Activated naive CD8-positive, alpha-beta T cell (primary cell): ENCODE results near the gene TNFRSF4.
"Not testable (repeated sequence)": the region's sequence is repeated elsewhere in the genome, so short reads cannot be mapped to it uniquely, and the experiment has no call there.

Experiments used
- H3K27ac Mint-ChIP-seq: one replicate; pipeline ENCODE4 v1.8.0; 2021; ENCODE audit warnings: mixed read lengths
- H3K27me3 Mint-ChIP-seq: one replicate; pipeline ENCODE4 v1.8.0; 2021; ENCODE audit warnings: mixed read lengths
- H3K36me3 Mint-ChIP-seq: one replicate; pipeline ENCODE4 v1.8.0; 2021; ENCODE audit warnings: mixed read lengths
- H3K4me1 Mint-ChIP-seq: one replicate; pipeline ENCODE4 v1.8.0; 2021; ENCODE audit warnings: low read depth, mixed read lengths
- H3K4me3 Mint-ChIP-seq: one replicate; pipeline ENCODE4 v1.8.0; 2021; ENCODE audit warnings: mild to moderate bottlenecking, mixed read lengths
- H3K9me3 Mint-ChIP-seq: one replicate; pipeline ENCODE4 v1.8.0; 2021; ENCODE audit warnings: low read depth, mixed read lengths

Gene TNFRSF4

DNA sequence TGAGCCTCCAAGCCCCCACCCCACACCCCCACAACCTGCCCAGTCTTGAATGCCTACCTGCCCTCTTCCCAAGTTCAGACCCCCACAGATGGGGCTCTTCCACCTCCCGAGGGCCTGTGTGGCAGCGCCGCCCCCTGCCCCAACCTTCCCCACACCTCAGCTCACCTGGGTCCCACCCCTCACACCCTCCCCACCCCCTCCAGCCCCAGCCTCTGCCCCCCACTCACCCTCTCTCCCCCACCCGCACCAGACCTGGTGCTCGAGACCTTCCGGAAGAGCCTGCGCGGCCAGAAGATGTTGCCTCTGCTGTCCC is 16.8 kb downstream of the TNFRSF4 start:
- Mint-ChIP-seq H3K4me3 (no peak overlapping the region), H3K27ac (no peak overlapping the region), H3K9me3 (peaks cover 10% of the 10 kb centered on the region), H3K27me3 (no peaks in the 10 kb centered on the region), H3K36me3 (peaks cover 5% of the 10 kb centered on the region), H3K4me1 (peaks cover 4% of the 10 kb centered on the region)

- H3K36me3 Mint-ChIP-seq = peaks cover 5% of the 10 kb centered on the region
- H3K27me3 Mint-ChIP-seq = no peaks in the 10 kb centered on the region
- H3K4me1 Mint-ChIP-seq = peaks cover 4% of the 10 kb centered on the region
- H3K9me3 Mint-ChIP-seq = peaks cover 14% of the 10 kb centered on the region
- H3K27ac Mint-ChIP-seq = no peak overlapping the region
- H3K4me3 Mint-ChIP-seq = no peak overlapping the region
Measured at GRCh38 chr1:1196431-1197187, 17.3 kb downstream of the TNFRSF4 start.

GRCh38 chr1:1195726-1196125 is 18.2 kb downstream of the TNFRSF4 start:
- H3K27ac Mint-ChIP-seq, H3K36me3 Mint-ChIP-seq, H3K27me3 Mint-ChIP-seq, H3K4me3 Mint-ChIP-seq, H3K4me1 Mint-ChIP-seq: not testable (repeated sequence)
- peaks cover 14% of the 10 kb centered on the region for H3K9me3 Mint-ChIP-seq

DNA sequence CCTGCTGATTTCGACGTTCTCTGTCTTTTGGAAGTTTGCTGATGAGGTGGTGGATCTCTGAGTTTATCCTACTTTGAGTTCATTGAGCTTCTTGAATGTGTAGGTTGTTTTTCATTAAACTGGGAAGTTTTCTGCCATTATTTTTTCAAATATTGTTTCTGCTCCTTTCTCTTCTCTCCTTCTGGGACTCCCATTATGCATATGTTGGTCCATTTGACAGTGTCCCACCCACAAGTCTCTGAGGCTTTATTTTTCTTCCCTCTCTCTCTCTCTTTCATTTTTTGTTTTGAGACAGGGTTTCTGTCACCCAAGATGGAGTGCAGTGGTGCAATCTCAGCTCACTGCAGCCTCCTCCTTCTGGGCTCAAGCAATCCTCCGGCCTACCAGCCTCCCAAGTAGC is 19.2 kb downstream of the TNFRSF4 start:
- Mint-ChIP-seq H3K9me3 (peaks cover 14% of the 10 kb centered on the region), H3K36me3 (peaks cover 5% of the 10 kb centered on the region), H3K27ac (no peak overlapping the region), H3K4me3 (no peak overlapping the region), H3K4me1 (no peaks in the 10 kb centered on the region), H3K27me3 (no peaks in the 10 kb centered on the region)

GRCh38 chr1:1191734-1192133 is 22.2 kb downstream of the TNFRSF4 start:
- H3K4me3 Mint-ChIP-seq = no peak overlapping the region
- peaks cover 5% of the 10 kb centered on the region for H3K36me3 Mint-ChIP-seq
- H3K9me3 Mint-ChIP-seq = peaks cover 14% of the 10 kb centered on the region
- H3K4me1 Mint-ChIP-seq = no peaks in the 10 kb centered on the region
- no peak overlapping the region for H3K27ac Mint-ChIP-seq
- no peaks in the 10 kb centered on the region for H3K27me3 Mint-ChIP-seq

GRCh38 chr1:1189111-1189510 is 24.8 kb downstream of the TNFRSF4 start:
- no peak overlapping the region for H3K4me3 Mint-ChIP-seq
- H3K27me3 Mint-ChIP-seq = no peaks in the 10 kb centered on the region
- H3K27ac Mint-ChIP-seq = no peak overlapping the region
- no peaks in the 10 kb centered on the region for H3K36me3 Mint-ChIP-seq
- peaks cover 5% of the 10 kb centered on the region for H3K9me3 Mint-ChIP-seq
- H3K4me1 Mint-ChIP-seq = no peaks in the 10 kb centered on the region

- H3K4me1 Mint-ChIP-seq = no peaks in the 10 kb centered on the region
- no peak overlapping the region for H3K27ac Mint-ChIP-seq
- H3K27me3 Mint-ChIP-seq = no peaks in the 10 kb centered on the region
- H3K9me3 Mint-ChIP-seq = peaks cover 5% of the 10 kb centered on the region
- no peak overlapping the region for H3K4me3 Mint-ChIP-seq
- no peaks in the 10 kb centered on the region for H3K36me3 Mint-ChIP-seq
Measured at GRCh38 chr1:1187938-1188337, 26.0 kb downstream of the TNFRSF4 start.

DNA sequence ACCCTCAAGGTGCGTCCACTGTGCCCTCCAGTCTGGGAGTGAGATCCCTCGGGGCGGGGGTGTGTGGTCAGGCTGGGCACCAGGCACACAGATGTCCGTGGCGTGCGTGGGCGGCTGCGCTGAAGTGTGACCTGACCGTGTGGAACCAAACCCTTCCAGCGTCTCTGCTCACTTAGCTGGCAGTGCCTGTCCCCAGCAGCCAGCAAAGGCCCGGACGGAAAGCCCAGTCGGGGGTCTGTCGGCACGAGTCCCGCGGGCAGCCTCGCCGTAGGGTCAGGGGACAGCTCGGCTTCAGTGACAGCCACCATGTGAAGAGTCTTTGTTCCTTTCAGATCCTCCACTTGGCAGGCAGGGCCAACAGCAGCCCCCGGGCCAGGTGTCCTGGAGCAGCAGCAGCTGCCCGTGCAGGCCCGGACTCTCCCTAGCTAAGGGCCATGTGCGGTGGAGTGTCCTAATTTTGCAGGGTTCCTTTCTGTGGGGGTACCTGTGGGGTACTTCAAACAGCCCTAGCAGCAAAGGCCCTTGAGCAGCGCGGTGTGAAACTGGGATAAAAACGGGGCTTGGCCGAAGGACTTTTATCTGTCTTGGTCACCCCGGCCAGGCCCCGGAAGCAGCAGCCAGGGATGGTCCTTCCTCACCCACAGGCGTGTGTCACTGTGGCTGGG is 28.7 kb downstream of the TNFRSF4 start:
- Mint-ChIP-seq H3K27me3 (peaks cover 2% of the 10 kb centered on the region), H3K27ac (no peak overlapping the region), H3K36me3 (no peaks in the 10 kb centered on the region), H3K4me3 (no peak overlapping the region), H3K9me3 (no peaks in the 10 kb centered on the region), H3K4me1 (no peaks in the 10 kb centered on the region)

- Mint-ChIP-seq H3K4me3 (no peak overlapping the region), H3K4me1 (no peaks in the 10 kb centered on the region), H3K9me3 (no peaks in the 10 kb centered on the region), H3K36me3 (no peaks in the 10 kb centered on the region), H3K27me3 (peaks cover 2% of the 10 kb centered on the region), H3K27ac (no peak overlapping the region)
Measured at GRCh38 chr1:1183833-1184775, 29.8 kb downstream of the TNFRSF4 start.

DNA sequence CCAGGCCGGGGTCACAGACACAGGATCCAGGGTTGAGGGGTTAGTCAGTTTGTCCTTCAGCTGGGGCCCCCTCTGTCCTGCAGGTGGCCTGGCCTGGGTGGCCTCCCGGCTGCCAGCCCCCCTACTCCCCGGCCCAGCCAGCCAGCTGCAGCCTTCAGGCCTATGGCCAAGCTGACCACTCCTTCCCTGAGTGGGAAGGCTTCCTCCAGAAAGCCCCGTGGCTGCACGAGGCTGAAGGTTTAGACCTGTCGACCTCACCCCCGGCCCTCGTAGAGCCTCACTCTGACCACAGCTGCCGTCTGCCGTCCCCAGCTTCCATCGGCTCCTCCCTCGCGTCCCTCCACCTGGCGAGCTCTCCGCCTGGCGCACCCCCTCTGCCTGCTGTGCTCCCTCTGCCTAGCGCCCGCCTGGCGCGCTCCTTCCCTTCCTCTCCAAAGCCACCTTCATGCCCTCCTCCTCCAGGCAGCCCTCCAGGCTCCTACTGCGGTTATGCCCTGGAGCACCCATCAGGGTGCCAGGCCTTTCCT is 30.7 kb downstream of the TNFRSF4 start:
- Mint-ChIP-seq H3K4me3 (no peak overlapping the region), H3K27me3 (peaks cover 2% of the 10 kb centered on the region), H3K27ac (no peak overlapping the region), H3K9me3 (no peaks in the 10 kb centered on the region), H3K36me3 (no peaks in the 10 kb centered on the region), H3K4me1 (no peaks in the 10 kb centered on the region)

- Mint-ChIP-seq H3K9me3 (no peaks in the 10 kb centered on the region), H3K36me3 (no peaks in the 10 kb centered on the region), H3K4me1 (no peaks in the 10 kb centered on the region), H3K27me3 (peaks cover 2% of the 10 kb centered on the region), H3K27ac (no peak overlapping the region), H3K4me3 (no peak overlapping the region)
Measured at GRCh38 chr1:1182491-1183220, 31.3 kb downstream of the TNFRSF4 start.

GRCh38 chr1:1181938-1182410 is 32.0 kb downstream of the TNFRSF4 start:
- no peaks in the 10 kb centered on the region for H3K9me3 Mint-ChIP-seq
- H3K27ac Mint-ChIP-seq = no peak overlapping the region

GRCh38 chr1:1181129-1181937 is 32.6 kb downstream of the TNFRSF4 start:
- no peaks in the 10 kb centered on the region for H3K4me1 Mint-ChIP-seq
- no peak overlapping the region for H3K4me3 Mint-ChIP-seq

More at GRCh38 chr1:1181938-1182410, 32.0 kb downstream of the TNFRSF4 start:
- H3K4me3 Mint-ChIP-seq = no peak overlapping the region
- no peaks in the 10 kb centered on the region for H3K4me1 Mint-ChIP-seq
- H3K27me3 Mint-ChIP-seq = peaks cover 2% of the 10 kb centered on the region
- H3K36me3 Mint-ChIP-seq = no peaks in the 10 kb centered on the region

More at GRCh38 chr1:1181129-1181937, 32.6 kb downstream of the TNFRSF4 start:
- Mint-ChIP-seq H3K9me3 (no peaks in the 10 kb centered on the region), H3K27ac (peak overlapping the region; percentile 76), H3K27me3 (peaks cover 2% of the 10 kb centered on the region), H3K36me3 (no peaks in the 10 kb centered on the region)
